HG02588 (cell line): Measurements from ENCODE around the gene ELK1.
"Not testable (repeated sequence)": the region's sequence is repeated elsewhere in the genome, so short reads cannot be mapped to it uniquely, and the experiment has no call there.

Experiments used
- ATAC-seq: cut with Tn5 transposase; IDR thresholded peaks from one replicate; pipeline ENCODE4 v1.9.1; 2021; ENCODE audit warnings: mild to moderate bottlenecking, moderate library complexity; ENCODE audit not compliant: unreplicated experiment

The ELK1 gene

GRCh38 chrX:47613082-47613481 lies 37.3 kb downstream of the ELK1 start:
- no peak for ATAC-seq

GRCh38 chrX:47612418-47612817 lies 37.9 kb downstream of the ELK1 start:
- no peak for ATAC-seq

DNA sequence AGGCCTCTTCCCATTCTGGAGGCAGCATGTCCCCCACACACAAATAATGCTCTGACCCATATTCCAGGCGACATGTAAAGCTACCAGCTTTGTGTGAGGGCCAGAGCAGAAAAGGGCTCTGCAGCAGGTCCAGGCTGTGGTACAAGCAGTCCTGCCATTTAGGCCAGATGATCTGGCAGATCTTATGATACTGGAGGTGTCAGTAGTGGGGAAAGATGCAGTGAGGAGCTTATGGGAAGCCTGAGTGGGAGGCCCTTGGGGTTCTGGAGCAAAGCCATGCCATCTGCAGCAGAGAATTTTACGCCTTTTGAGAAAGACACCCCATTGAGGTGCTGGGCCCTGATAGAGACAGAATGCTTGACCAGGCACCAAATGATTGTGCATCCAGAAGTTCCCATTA lies 38.4 kb downstream of the ELK1 start:
- ATAC-seq: no peak

DNA sequence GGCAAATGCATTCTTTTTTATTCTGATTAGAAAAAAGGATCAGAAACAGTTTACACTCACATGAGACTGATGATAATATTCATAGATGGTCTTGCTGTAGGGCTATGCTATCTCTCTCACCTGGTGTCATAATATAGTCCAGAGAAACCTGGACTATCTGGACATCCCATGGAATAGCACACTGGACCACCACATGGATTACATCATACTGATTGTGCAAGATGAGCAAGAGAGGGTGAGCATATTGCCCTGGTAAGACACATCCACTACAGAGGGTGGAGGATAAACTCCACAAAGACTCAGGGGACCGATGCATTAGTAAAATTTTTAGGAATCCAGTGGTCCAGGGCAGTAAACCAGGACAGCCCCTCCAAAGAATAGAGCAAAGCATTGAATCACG lies 38.9 kb downstream of the ELK1 start:
- ATAC-seq: no peak

- no peak for ATAC-seq
These were observed 39.9 kb downstream of the ELK1 start for GRCh38 chrX:47610511-47610910.

DNA sequence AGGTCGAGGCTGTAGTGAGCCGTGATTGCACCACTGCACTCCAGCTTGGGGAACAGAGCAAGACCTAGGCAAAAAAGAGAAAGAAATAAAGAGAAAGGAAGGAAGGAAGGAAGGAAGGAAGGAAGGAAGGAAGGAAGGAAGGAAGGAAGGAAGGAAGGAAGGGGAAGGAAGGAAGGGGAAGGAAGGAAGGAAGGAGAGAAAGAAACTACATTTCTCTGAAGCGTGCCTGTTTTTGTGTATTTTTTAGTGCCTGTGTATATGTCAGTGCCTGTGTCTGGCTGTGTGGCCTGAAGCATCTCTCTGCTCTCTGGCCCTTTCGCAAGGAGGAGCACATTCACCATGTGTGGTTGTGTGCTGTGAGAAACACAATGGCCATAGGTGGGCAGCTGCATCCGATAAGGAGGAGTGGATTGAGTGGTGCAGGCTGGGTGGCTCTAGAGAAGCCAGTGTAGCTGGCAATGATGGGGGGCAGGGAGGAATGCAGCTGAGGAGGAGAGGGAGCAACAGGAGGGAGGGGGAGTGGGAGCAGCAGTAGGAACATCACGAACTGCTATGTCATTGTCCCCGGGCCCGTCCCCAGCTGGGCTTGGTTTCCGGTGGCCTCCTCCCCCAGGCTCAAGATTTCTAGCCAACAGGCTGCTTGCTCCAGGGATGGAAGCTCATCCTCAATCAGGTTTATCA lies 42.1 kb downstream of the ELK1 start:
- no peak for ATAC-seq

GRCh38 chrX:47607091-47607490 lies 43.3 kb downstream of the ELK1 start:
- ATAC-seq: no peak

DNA sequence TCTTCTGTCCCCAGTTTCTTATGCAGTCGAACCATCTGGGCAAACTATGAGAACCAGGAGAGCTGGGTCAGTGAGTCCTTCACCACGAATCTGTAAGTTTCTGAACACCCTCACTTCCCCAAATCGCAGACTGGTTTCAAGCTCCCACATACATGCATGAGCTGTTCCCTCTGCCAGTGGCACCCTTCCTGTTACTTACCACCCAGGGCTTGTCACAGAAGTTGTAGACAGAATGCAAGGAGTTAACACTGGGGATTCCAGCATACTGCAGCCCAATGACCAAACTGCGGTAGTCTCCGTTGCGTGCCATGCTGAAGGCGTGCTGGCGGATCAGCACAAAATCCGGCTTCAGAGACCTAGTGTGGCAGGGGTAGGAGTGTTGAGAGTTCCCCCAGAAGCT lies 45.3 kb downstream of the ELK1 start:
- no peak for ATAC-seq

DNA sequence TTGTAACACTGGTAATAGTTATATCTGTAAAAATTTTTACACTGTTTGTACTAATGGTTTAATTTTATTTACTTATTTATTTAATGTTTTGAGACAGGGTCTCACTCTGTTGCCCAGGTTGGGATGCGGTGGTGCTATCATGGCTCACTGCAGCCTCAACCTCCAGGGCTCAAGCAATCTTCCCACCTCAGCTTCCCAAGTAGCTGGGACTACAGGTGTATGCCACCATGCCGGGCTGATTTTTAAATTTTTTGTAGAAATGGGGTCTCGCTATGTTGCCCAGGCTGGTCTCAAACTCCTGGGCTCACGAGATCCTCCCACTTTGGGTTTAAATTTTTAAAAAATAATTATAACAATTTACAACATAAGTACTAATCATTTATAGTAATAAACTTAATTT lies 47.2 kb downstream of the ELK1 start:
- ATAC-seq: not testable (repeated sequence)

- no peak for ATAC-seq
These were observed 53.1 kb downstream of the ELK1 start for GRCh38 chrX:47597222-47597621.

DNA sequence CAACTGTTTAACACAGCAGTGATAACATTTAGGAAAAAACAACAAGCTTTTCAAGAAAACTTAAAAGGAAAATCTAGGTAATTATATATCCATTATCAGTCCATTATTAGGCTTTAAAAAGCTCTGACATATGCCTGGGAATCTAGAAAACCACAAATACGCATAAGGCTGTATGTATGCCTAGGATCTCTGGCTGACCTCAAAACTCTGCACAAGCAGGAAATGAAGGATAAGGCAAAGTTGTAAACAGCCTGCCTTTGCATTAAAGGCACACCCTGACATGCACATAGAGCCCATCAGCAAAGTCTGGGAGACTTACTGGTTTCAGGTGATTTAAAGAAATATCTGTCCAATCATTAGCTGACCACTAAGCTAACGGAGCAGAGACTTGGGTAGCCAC lies 54.1 kb downstream of the ELK1 start:
- no peak for ATAC-seq

DNA sequence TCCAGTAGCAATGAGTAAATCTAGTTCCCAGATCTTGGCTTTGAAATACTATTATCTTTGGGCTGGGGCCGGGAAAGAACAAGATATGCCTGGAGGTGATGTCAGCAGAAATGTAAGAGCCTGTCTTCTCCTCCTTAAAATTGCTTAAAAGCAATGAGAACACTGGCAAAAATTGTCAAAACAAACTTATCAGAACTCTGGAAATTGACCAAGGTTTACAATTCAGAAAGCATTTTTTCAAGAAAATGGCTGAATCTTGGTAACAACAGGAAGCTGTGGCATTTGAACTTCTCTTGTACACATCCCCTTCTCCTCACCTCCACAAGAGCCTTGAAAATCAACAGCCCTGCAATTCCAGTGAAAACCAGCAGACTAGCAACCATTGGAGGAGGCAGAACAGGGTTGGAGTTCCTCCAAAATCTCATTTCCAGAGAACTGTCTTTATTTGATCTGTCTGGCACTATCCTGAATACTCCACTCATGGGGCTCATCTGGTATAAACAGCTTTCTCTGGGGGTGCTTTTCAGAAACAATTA lies 54.6 kb downstream of the ELK1 start:
- no peak for ATAC-seq

DNA sequence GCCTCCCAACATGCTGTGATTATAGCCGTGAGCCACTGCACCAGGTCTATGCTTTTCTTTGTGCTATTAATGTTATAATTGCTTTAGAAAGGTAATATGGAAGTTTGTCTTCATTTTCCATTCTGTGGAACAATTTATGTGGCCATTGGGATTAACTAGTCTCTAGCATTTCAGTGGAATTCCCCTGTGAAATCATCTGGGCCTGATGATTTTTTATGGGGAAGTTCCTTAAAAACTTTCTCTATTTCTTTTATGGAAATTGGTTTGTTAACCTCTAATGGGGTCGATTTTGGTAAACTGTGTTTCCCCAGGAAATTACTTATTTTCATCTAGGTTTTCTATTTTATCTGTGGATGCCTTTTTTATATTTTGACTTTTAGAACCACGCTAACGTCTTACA lies 56.8 kb downstream of the ELK1 start:
- ATAC-seq: no peak

- no peak for ATAC-seq
These were observed 59.4 kb downstream of the ELK1 start for GRCh38 chrX:47590984-47591383.

GRCh38 chrX:47587906-47588735 lies 62.2 kb downstream of the ELK1 start:
- no peak for ATAC-seq

- no peak for ATAC-seq
These were observed 63.1 kb downstream of the ELK1 start for GRCh38 chrX:47587091-47587891.

DNA sequence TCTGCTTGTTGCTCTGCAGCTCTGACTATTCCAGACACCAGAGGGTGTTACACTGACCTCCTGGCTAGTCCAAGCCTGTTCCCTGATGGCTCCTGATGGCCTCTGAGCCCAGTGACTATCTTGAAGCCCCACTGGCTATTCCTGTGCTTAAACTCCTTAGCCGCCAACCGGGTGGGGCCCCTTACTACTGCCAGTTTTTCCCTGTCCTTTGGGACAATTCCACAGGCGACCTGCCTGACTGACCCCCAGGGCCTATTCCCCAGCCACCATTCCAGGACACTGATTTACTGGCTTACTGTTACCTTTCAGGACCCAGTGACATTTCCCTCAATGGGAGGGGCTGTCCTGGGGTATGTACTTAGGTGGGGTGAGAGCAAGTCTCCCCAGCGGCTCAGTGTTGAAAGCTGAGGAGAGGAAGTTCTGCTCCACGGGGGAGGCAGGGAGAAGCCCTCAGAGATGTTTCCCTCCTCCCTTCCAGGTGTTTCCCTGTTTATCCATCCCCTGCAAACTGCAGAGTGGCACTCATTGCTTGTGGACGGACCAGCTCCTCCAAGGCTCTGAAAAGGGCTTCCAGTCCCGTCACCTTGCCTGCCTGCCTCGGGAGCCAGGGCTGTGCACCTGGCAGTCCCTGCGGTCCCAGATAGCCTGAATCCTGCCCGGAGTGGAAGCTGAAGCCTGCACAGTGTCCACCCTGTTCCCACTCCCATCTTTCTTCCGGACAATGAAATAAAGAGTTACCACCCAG lies 64.1 kb downstream of the ELK1 start:
- ATAC-seq: no peak
